GM12801 (cell line): ENCODE results near the gene SPIRE2.

ENCODE experiments used
- TF ChIP-seq, protein P1 (sequence below): IDR thresholded peaks from one replicate; pipeline ENCODE4 v1.5.1; 2011; ENCODE audit warnings: control low read depth; ENCODE audit not compliant: insufficient read length; ENCODE audit errors: extremely low read depth

Gene SPIRE2

DNA sequence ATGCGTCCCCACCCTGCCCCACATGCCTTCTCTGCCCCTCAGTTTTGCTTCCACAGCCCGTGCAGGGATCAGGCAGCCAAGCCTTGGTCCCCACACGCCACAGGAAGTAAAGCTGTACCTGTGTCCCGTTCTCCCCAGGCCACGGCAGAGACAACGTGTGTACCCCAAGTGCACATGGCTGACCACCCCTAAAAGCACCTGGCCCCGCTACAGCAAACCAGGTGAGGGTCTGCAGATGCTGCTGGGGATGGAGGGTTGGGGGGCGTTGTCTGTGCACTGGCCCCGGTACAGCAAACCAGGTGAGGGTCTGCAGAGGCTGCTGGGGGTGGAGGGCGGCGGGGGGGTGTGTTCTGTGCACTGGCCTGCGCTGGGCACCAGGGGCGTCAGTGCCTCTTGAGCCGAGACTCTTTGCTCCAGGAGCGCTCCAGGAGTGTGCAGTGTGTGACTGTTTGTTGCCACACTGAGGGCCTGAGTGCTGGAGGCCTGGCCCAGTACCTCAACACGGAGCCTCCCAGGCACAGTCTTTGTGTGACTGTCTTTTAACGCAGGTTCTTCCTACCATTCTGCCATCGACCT, 63.9 kb downstream of the SPIRE2 start:
- TF ChIP-seq, protein P1, sequence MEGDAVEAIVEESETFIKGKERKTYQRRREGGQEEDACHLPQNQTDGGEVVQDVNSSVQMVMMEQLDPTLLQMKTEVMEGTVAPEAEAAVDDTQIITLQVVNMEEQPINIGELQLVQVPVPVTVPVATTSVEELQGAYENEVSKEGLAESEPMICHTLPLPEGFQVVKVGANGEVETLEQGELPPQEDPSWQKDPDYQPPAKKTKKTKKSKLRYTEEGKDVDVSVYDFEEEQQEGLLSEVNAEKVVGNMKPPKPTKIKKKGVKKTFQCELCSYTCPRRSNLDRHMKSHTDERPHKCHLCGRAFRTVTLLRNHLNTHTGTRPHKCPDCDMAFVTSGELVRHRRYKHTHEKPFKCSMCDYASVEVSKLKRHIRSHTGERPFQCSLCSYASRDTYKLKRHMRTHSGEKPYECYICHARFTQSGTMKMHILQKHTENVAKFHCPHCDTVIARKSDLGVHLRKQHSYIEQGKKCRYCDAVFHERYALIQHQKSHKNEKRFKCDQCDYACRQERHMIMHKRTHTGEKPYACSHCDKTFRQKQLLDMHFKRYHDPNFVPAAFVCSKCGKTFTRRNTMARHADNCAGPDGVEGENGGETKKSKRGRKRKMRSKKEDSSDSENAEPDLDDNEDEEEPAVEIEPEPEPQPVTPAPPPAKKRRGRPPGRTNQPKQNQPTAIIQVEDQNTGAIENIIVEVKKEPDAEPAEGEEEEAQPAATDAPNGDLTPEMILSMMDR: no peak

DNA sequence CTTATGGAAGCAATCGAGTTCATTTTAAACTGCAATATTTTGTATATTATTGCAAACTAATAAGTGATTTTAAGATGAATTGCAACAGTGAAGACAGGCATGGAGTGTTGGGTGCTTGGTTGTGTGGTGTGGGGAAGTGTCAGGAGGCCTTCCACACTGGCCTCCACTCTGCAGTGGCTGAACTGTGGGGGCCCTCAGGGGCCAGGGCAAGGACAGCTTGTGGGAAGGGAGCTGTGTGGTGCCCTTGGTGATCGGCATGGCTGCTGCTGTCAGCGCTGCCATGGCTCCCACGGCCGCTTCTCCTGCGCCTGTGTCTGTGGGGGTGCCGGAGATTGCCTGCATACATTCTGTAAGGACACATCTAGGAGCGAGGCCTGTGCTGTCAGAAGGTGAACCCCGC, 64.4 kb downstream of the SPIRE2 start:
- TF ChIP-seq, protein P1: no peak

DNA sequence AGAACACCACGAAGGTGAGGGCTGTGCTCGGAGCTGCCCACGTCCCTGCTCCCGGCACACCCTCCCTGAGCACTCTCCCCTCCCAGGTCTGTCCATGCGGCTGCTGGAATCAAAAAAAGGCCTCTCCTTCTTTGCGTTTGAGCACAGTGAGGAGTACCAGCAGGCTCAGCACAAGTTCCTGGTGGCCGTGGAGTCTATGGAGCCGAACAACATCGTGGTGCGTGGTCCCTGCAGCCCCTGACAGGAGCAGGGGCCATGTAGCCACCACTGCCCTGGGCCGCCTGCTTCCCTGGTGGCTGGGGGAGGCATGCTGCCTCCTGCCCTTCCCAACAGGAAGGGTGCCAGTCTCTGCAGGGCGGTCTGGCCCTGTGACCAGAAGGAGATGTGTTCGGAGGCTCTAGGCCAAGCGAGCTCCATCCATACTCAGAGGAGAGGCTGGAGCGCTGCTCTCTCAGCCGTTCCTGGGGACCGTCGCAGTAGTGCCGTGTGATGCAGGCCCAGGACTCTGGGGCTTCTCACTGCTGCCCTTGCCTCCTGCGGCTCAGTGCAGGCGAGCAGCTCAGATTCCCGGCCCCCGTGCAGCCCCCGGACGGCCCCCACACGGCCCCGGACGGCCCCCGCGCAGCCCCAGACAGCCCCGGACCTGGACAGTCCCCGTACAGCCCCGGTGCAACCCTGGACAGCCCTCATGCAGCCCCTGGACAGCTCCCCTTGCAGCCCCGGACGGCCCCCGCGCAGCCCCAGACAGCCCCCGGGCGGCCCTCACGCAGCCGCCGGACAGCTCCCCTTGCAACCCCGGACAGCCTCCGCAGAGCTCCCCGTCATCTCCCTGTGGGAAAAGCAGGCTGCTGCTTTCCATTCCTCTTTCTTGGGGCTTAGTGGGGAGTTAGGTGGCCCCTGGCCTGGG, 65.6 kb downstream of the SPIRE2 start:
- TF ChIP-seq, protein P1: no peak

DNA sequence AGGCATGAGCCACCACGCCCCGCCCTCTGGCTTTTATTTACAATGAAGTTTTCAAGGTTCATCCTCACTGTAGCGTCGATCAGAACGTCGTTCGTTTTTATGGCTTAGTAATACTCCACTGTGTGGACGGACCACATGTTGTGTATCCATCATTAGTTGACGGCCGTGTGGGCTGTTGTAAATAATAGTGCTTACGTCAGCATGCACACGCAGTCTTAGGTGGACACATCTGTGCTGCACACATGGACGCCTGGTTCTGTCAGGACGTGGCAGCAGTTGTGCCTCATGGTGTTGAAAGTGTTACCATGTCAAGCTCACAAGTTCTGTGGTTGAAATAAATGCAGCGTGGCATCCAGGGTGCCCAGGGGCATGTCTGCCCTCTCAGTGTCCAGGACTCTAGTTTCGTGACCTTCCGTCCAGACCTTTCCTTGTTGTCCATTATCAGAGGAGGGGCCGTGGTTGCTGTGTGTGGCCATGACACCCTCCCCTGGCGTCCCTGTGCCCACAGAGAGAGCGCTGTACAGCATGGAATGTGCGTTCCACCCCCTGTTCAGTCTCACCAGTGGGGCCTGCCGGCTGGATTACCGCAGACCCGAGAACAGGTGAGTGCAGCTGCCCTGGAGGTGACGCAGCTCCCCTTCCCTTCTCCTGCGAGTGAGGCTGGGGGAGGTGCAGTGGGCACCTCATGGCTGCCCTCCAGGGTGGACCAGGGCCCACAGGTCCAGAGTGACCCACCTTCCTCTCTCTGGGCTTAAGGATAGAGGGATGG, 67.4 kb downstream of the SPIRE2 start:
- TF ChIP-seq, protein P1: no peak

DNA sequence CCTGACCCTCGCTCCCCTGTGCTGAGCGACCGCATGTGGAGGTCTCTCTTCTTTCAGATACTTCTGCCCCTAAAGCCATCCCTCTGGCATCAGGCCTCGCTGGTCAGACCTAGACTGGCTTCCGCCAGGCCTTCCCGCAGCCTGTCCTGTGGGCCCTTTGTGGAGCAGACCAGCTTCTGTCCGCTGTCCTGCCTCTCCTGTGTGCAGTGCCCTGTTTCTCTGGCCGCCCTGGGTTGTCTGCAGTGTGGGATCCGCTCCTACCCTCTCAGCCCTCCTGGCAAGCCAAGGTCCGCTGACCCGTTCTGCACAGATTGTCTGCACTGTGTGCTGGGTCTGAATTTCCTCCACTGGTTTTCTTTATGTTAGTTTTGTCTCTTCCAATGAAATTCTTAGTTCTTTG, 68.9 kb downstream of the SPIRE2 start:
- TF ChIP-seq, protein P1: no peak

DNA sequence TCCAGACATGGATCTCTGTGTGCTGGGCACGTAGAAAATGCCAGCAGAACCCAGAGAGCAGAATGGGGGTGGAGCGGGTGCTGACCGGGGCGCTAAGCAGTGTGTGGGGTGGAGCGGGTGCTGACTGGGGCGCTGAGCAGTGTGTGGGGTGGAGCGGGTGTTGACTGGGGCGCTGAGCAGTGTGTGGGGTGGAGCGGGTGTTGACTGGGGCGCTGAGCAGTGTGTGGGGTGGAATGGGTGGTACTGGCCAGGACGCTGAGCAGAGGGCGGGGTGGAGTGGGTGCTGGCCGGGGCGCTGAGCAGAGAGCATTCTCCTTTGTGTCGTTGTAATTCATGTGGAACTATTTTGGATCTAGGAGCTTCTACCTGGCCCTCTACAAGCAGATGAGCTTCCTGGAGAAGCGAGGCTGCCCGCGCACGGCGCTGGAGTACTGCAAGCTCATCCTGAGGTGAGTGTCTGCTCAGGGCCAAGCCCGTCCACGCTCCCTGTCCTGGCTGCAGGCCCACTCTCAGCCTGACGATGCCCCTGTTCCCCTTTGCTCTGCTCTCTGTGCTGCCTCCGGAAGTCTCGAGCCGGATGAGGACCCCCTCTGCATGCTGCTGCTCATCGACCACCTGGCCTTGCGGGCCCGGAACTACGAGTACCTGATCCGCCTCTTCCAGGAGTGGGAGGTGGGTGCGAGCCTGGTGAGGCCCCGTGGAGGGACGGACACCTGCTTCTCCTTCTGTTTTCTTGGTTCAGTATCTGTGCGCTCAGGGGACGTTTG, 70.1 kb downstream of the SPIRE2 start:
- TF ChIP-seq, protein P1: no peak
